ENCODE data around the gene IFNA1.
"Not testable (repeated sequence)": the region's sequence is repeated elsewhere in the genome, so short reads cannot be mapped to it uniquely, and the experiment has no call there.

Gene IFNA1

DNA sequence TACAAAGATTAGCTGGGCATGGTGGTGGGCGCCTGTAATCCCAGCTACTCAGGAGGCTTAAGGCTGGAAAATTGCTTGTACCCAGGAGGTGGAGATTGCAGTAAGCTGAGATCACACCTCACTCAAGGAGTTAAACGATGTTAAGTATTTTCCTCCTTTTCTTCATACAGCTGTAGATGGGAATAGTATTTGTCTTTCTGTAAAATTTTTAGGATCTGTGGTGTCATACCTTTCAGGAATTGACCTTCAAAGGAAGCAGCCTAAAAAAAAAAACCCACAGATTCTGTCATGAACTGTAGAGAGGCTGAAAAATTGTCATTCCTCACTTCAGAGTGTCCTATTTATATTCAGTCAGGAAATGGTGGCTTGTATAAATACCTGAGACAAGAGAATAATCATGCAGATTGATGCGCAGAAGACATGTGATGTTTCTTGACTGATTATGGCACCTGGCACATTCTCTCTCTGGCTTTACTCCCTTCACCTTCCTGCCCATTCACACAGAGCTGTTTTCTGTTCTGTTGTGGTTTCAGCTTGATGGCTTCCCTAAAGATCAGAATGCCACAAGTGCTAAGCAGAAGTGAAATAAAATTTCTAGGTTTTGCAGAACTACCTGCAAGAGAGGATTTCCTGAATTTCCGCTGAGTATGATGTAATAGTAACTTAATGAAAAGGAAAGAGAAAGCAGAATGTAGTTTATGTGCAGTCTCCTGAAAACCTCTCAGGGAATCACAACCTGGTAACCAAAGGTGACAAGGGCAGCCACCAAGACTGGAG is 3.8 kb downstream of the IFNA1 start:
- peak; percentile 26 for DNase-seq (ENCODE audit: extremely low spot score, insufficient read length, low read depth)
- FAIRE-seq = peak; percentile 94

DNA sequence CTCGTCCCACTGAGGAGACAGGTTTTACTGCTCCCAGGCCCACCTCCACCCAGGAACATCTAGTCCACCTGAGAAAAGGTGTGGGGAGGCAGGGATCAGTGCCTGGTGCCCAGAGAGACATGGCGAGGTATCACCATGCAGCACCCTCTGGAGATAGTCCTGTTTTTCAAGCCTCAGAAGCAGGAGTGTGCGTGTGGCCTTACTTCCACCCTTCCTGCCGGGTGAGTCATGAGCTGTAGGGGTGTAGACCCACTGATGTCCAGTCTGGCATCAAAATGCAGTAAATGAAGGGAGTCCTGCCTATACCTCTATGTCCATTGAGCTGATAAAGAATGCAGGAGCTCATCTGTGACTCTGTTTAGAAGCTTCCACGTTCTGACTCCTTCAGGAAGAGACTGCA is 9.1 kb downstream of the IFNA1 start:
- not testable (repeated sequence) for FAIRE-seq; DNase-seq (ENCODE audit: extremely low spot score, insufficient read length, low read depth)

DNA sequence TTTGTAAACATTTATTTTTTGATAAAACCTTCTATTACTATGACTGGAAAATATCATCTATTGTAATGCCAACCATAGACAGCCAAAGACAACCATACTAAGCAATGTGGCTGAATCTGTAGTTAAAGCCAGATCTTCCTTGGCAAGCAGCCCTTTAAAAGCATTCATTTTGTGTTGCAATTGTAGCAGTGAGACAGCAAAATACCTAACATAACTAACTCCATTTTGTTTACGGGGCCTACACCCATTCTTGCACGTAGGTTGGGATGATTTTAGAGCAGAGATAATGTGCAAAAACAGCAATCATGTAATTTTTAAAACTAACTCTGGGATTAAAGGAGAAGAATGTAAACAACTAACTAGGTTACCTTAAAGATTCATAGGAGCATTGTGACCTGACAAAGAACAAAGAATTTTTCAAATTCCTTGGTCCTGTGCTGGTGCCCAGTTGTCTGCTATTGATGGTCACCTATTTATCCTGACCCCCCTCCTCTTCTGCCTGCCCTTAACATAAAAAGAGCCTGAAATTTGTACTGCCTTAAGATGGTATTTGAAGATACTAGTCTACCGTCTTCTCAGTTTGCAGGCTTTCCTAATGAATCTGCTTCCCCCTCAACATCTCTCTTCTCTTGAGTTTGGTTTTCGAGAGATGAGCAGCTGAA is 10.6 kb downstream of the IFNA1 start:
- DNase-seq (ENCODE audit: extremely low spot score, insufficient read length, low read depth) = no peak
- FAIRE-seq = no peak

DNA sequence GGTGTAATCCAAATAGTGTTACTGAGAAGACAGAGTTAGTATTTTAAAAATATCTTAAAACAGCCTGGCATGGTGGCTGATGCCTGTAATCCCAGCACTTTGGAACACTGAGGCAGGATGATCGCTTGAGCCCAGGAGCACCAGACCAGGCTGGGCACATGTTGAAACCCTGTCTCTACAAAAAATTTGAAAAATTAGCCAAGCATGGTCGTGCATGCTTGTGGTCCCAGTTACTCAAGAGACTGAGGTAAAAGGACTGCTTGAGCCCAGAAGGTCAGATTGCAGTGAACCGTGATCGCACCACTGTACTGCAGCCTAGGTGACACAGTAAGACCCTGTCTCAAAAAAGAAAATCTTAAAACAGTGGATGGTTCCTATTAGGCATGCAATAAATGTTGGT is 12.4 kb downstream of the IFNA1 start:
- DNase-seq (ENCODE audit: extremely low spot score, insufficient read length, low read depth) (no peak), FAIRE-seq (no peak)

DNA sequence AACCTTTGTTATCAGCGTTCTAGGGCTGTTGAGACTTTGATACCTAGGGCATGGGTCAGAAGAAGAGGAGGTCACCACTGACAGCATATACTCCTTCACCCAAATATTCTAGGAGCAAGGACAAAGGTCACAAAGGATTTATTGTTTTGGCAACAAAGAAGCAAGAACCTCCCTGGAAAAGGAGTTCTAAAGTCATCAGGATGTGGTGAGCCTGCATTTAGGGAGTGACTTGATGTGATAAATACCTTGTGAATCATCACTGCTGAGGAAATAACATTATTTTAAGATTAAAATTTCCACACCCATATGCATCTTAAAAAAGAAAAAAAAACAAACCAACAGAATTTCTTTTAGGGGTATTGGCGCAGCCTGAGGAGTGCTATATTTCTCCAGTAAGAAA is 13.9 kb downstream of the IFNA1 start:
- DNase-seq (ENCODE audit: extremely low spot score, insufficient read length, low read depth) (no peak), FAIRE-seq (no peak)

DNA sequence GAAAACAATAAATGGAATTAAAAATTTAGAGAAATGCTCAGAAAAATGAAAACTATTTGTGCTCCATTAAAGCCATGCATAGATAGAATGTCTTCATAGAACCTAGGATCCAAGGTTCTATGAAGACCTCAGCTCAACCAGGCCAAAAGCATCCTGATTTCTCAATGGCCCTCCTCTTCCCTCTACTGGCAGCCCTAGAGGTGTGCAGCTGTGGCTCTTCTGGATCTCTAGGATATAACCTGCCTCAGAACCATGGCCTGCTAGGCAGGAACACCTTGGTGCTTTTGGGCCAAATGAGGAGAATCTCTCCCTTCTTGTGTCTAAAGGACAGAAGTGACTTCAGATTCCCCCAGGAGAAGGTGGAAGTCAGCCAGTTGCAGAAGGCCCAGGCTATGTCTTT is 15.1 kb downstream of the IFNA1 start:
- DNase-seq (ENCODE audit: extremely low spot score, insufficient read length, low read depth) (peak; percentile 8), FAIRE-seq (no peak)

DNA sequence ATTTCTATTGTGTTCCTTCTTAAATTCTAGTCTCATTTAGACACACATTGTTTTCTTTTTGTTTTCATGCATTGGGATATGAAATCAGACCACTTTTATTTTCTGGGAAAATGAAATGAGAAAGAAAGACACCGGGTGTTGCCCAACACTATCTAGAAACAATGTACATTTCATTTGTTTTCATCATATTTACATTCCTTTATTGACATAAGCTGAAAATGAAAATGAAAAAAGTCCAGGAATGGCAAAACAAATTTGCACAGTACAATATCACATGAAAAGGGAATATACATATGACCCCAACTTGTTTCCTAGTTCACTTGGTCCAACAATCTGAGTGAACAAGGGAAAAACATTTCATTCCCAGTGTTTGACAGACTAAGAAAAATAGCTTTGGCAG is 21.1 kb downstream of the IFNA1 start:
- DNase-seq (ENCODE audit: extremely low spot score, insufficient read length, low read depth) = no peak
- FAIRE-seq = no peak

DNA sequence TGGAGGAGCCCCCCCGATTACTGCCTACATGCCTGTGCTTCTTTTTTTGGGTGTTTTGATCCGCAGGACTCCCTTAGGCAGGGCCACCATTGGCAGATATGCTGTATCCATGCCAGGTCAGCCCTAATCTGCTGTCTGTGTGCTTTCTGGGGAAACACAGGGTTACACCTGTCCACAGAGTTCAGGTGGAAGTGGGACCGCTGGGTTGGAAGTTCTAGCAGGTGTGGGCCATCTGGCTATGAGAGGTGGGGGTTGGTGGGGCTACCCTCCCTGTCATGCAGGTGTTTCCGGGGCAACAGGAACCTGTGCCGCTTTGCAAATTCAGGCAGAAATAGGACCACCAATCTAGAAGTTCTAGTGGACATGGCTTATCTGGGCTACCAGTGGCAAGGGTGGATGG is 24.9 kb downstream of the IFNA1 start:
- DNase-seq (ENCODE audit: extremely low spot score, insufficient read length, low read depth) = no peak
- no peak for FAIRE-seq

DNA sequence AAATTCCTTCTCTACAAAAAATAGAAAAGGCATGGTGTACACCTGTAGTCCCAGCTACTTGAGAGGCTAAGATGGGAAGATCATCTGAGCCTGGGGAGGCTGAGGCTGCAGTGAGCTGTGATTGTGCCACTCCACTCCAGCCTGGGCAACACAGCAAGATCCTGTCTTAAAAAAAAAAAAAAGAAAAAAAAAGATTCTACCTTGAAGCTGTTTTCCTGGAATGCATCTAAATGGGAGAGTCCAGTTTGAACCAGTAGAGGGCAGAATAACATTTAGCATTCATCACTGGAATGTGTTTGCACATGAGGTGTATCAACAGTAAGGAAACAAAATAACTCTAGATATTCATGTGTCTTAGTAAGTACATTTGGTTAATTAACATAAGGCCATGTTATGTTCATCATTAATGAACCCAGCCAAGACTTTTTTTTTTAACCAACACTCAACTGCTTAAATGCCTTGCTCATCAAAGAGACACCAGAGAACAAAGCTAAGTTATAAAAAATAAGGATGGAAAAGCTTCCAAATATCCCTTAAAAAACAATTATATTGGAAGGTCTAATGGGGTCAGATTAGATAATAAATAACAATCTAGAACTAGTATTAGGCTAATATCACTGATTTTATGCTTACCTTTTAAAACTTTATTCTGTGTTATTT is 25.8 kb downstream of the IFNA1 start:
- FAIRE-seq (peak; percentile 77), DNase-seq (ENCODE audit: extremely low spot score, insufficient read length, low read depth) (no peak)

DNA sequence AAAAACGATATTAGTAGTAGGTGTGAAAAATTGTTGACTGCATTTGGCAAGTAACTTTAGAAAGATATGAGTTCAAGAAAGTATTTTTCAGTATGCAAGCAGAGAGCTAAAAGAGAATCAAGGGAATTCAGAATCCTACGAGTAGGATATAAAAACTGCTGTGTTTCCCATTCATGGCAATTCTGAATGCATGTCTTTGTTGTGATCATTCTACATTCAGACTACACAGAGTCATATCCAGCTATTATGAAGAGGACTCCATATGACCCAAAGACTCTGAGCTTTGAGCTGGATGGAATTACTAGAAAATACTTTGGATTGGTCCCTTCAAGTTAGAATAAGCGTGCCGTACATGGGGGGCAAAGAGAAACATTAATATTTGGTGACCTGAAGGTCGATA is 29.9 kb downstream of the IFNA1 start:
- no peak for DNase-seq (ENCODE audit: extremely low spot score, insufficient read length, low read depth)

DNA sequence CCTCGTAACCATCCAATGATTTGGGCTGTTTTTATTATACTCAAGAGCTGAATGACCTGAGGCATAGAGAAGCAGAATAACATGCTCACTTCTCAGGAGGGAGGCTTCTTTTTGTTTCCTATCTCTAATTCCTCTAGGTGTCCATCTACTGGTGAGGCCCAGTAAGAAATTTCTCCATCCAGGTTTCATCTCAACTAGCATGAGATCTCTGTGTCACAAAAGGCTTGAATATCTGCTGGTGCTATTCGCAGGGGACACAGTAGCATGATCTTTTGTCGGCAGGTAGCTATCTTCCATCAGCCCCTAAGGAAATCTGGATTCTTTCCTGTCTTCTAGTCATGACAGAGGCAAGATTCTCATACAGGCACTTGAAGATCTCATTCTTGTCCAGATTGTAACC is 33.0 kb downstream of the IFNA1 start:
- FAIRE-seq (no peak), DNase-seq (ENCODE audit: extremely low spot score, insufficient read length, low read depth) (no peak)

More for the DNA sequence above, 29.9 kb downstream of the IFNA1 start:
- no peak for FAIRE-seq

DNA sequence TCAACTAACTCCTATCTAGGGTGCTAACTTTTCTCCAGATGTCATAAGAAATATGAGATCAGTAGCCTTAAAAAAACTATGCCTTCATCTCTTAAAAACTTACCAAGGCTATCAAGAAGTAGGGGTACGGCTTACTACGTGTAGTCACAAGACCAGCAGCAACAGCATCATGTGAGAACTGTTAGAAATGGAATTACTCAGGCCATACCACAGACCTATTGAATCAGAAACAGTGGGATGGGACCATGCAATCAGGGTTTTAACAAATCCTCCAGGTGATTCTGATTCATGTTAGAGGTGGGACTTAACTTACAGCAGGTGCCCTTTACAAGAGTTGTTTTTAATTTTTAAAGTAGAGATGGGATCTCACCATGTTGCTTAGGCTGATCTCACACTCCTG is 37.2 kb downstream of the IFNA1 start:
- DNase-seq (ENCODE audit: extremely low spot score, insufficient read length, low read depth) = no peak
- no peak for FAIRE-seq

DNA sequence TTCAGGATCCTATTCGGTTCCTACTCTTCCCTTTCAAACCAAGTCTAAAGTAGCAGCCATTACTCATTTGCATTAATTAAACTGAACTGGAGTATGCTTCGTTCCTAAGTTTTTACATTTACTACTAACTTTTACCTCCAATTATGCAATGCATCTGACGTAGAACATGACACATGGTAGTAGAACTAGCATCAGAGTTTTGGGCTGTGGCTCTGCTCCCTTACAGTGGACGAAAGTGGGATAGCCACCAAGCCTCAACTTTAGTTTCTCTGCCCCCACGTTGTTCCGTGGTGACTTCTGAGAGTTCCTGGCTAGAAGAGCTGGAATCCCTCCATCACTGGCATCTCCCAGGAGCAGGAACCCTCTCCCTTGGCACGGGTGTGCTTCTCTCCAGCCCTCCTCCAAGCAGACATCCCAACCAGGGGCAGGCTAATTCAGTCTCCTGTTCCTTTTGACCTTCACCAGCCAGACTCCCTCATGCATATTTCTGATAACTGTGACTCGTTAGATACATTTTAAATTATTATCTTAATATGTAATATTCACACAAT is 39.0 kb downstream of the IFNA1 start:
- no peak for DNase-seq (ENCODE audit: extremely low spot score, insufficient read length, low read depth)
- FAIRE-seq = no peak

DNA sequence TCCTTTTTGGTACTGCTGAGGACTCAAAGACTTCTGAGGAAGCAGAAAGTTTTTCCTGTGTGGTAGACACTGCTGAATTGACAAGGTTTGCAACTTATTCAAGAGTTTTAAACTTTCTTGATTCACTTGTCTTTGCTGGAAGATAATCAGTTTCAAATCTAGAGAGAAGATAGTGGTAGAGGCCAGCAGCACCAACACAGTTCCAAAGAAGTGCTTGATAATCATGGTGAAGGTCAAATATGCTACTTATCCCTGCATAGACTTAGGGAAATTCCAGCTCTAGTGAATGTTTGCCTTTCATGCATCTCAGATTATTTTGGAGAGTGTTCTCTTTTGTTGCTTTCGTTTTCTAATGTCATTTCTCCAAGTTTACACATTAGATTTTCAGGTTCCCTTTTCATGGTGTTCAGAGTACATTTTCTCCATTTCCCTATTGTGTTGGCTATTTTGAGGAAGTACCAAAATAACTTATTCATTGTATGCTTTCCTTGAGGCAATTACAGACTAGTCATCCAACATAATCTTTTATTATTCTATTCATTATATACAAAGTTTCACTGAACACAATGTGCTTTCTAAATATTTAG is 41.3 kb downstream of the IFNA1 start:
- FAIRE-seq (peak; percentile 68), DNase-seq (ENCODE audit: extremely low spot score, insufficient read length, low read depth) (no peak)

DNA sequence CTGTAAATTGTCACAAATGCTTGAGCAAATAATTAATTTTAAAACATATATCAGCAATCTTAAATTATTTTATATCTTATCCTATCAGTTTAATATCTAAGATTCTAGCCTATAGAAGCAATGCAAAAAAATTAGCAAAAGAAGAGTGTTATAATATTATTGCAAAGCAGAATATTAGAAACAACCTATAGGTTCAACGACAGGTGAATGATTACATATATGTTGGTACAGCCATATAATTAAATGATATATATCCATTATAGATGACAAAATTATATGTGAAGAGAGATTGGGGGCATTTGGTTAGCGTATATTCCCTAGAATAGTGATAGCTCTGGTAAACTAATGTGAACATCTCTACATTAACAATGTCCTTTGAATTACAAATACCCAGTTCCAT is 42.0 kb downstream of the IFNA1 start, which contains the start of gene IFNE:
TSS of gene IFNE (minus strand) at position 101 of the 400 bp plus-strand sequence. CDS start 619 bp downstream, outside the sequence.
- DNase-seq (ENCODE audit: extremely low spot score, insufficient read length, low read depth) = no peak
- no peak for FAIRE-seq

Data from GM18507 (cell line).